Measurements from ENCODE around the gene KCNJ15. TPM values are rescaled to one million over a fixed set of nuclear protein-coding genes. Genes with fewer than 3 reads are reported as not detected.

The KCNJ15 gene
- total RNA-seq, 4 donors from 2014 or later = 0.31 to 1.1 (median 0.81) TPM; not detected in 1

DNA sequence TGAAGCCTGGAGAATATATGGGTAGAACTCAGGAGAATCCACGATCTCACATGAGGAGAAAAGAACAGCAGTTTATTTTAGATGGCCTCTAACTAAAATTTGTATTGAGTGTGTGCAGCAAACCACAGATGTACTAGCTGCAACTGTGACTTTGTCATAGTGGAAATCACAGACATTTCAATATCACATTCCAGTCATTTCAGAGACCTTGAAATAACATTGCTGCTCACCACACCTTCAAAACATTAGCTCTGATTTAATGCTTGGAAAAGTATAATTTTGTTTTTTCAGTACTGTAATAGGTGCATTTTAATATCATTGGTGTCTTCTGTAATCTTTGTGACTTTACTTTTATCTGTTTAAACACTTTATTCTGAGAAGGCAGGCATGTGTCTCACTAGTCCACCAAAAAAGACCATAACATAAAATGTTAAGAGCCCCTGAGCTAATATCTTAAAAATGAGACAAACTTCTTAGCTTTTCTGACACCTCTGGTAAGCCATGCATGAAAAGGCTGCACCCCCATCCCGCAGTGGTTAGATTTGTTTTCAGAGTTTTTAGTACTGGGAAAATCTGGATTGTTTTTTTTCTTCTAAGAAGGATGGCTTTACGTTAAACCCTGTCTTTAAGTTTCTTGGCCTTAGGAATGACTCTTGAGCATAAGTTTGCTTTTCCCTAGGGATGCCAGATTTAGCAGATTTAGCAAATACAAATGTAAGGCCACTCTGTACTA is 30.1 kb downstream of the KCNJ15 start:
- H3K9me3 ChIP-seq = no peaks in the 10 kb centered on the region
- no peak for ATAC-seq
- no peaks in the 10 kb centered on the region for H3K4me1 ChIP-seq
- no peaks in the 10 kb centered on the region for H3K27me3 ChIP-seq
- TF ChIP-seq POLR2A (IDR thresholded peaks at IDR 0.05) (no peak), POLR2AphosphoS5 (IDR thresholded peaks at IDR 0.05) (no peak), EP300 (IDR thresholded peaks at IDR 0.05) (no peak)
- TF ChIP-seq, protein P1, sequence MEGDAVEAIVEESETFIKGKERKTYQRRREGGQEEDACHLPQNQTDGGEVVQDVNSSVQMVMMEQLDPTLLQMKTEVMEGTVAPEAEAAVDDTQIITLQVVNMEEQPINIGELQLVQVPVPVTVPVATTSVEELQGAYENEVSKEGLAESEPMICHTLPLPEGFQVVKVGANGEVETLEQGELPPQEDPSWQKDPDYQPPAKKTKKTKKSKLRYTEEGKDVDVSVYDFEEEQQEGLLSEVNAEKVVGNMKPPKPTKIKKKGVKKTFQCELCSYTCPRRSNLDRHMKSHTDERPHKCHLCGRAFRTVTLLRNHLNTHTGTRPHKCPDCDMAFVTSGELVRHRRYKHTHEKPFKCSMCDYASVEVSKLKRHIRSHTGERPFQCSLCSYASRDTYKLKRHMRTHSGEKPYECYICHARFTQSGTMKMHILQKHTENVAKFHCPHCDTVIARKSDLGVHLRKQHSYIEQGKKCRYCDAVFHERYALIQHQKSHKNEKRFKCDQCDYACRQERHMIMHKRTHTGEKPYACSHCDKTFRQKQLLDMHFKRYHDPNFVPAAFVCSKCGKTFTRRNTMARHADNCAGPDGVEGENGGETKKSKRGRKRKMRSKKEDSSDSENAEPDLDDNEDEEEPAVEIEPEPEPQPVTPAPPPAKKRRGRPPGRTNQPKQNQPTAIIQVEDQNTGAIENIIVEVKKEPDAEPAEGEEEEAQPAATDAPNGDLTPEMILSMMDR (IDR thresholded peaks at IDR 0.05) = no peak
- 57 to 60% methylated on average over 3 of the region's 3 CpGs for WGBS, 2 donors (ENCODE audit: low coverage in 1 of 2)
- no peaks in the 10 kb centered on the region for H3K36me3 ChIP-seq
- H3K4me3 ChIP-seq = no peak overlapping the region
- no peak overlapping the region for H3K27ac ChIP-seq

DNA sequence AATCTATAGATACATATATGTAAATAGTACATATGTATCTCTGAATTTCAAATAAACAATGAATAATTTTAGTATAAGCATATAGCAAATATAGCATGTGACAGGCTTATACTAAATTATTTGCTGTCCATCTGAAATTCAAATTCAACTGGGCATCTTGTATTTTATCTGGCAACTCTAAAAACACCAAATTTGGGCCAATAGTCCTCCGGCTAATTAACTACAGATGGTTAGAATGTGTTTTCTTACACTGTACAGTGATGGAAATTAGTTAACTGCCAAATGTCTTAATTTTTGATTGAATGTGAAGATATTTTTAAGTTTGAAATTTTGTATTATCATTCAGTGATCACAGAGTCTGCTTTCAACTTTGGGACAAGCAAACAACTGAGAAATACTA is 30.7 kb downstream of the KCNJ15 start:
- no peak overlapping the region for H3K27ac ChIP-seq
- H3K9me3 ChIP-seq = no peaks in the 10 kb centered on the region
- no peak overlapping the region for H3K4me3 ChIP-seq
- ATAC-seq = no peak
- no peaks in the 10 kb centered on the region for H3K36me3 ChIP-seq
- no peak for TF ChIP-seq POLR2A (IDR thresholded peaks at IDR 0.05)
- no peaks in the 10 kb centered on the region for H3K4me1 ChIP-seq
- no peaks in the 10 kb centered on the region for H3K27me3 ChIP-seq
- WGBS, 2 donors (ENCODE audit: low coverage in 1 of 2) = 80 to 100% methylated on average over 1 of the region's 1 CpG

DNA sequence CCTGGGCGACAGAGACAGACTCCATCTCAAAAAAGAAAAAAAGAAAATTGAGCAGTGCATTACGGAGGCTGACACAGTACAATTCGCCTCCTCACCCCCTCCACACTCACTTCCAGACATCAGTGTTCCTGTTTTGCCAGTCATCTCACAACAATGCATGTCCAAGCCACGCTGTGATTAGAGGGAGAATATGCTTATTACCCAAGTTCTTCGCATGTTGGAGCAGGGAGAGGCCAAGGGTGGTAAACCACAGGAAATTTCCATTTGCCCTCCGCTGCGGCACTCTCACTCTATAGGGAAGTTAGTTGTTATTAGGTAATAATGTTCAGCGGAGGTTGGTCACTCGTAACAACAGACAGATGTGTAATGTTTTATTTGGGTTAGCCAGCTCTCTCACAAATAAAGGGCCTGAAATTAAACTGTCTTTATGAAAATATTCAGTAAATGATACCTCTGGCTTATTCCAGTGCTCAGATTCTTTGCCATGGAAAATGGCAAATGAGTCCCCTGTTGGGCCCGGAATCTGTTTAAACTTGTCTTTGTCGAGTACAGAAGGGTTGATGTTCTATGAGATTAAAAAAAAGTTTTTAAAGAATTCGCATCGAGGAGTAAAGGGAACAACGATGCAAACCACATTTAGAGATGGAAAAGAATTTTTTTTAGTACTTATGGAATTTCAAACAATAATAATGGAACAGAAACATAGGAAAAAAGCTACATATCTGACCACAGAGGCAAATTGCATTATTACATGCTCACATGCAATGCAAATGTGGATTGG is 33.1 kb downstream of the KCNJ15 start:
- Histone ChIP-seq H3K27ac (no peak overlapping the region), H3K27me3 (no peaks in the 10 kb centered on the region), H3K9me3 (no peaks in the 10 kb centered on the region), H3K4me3 (no peak overlapping the region), H3K36me3 (no peaks in the 10 kb centered on the region), H3K4me1 (no peaks in the 10 kb centered on the region)
- peak; percentile 66 for ATAC-seq
- TF ChIP-seq POLR2A (IDR thresholded peaks at IDR 0.05) = no peak
- no peak for TF ChIP-seq POLR2AphosphoS5 (IDR thresholded peaks at IDR 0.05)
- TF ChIP-seq, protein P1 (IDR thresholded peaks at IDR 0.05) = no peak
- TF ChIP-seq EP300 (IDR thresholded peaks at IDR 0.05) = no peak
- 77 to 80% methylated on average over 9 to 14 of the region's 14 CpGs for WGBS, 2 donors (ENCODE audit: low coverage in 1 of 2)

DNA sequence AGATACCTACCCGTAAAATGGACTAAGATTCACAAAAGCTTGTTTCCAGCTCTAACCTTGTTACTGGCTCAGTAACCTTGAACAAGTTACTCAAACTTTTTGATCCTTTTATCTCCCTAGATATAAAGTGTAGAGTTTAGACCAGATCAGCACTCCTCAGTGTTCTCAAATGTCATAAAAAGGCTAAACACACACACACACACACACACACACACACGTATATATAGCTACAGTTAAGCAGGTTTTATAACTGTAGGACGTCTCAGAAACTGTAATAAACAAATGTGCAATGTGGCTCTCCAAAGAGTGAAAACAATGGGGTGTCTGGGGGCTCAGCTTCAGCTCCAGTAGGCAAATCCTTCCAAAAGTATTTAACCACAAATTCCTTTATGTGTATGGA is 34.0 kb downstream of the KCNJ15 start:
- H3K27ac ChIP-seq = no peak overlapping the region
- H3K4me1 ChIP-seq = no peaks in the 10 kb centered on the region
- no peak for ATAC-seq
- H3K36me3 ChIP-seq = no peaks in the 10 kb centered on the region
- TF ChIP-seq EP300 (IDR thresholded peaks at IDR 0.05) (no peak), POLR2AphosphoS5 (IDR thresholded peaks at IDR 0.05) (no peak), POLR2A (IDR thresholded peaks at IDR 0.05) (no peak)
- TF ChIP-seq, protein P1 (IDR thresholded peaks at IDR 0.05) = no peak
- 50 to 62% methylated on average over 3 of the region's 3 CpGs for WGBS, 2 donors (ENCODE audit: low coverage in 1 of 2)
- no peak overlapping the region for H3K4me3 ChIP-seq
- no peaks in the 10 kb centered on the region for H3K9me3 ChIP-seq
- H3K27me3 ChIP-seq = no peaks in the 10 kb centered on the region

DNA sequence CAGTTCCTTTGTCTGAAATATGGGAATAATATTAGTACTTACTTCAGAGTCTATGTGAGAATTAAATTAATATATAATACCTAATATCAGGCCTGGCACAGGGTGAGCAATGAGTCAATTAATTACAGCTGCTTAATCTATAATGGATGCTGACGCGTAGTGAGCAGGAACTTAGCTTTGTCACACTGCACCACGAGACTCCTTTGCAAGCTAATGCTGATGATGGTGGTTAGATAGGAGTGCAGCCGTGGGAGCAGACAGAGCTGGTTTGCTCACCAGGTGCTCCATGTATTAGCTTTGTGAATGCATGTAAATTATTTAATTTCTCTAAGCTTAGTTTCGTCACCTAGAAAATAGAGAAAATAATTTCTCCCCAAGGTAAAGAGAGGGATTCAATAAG is 35.1 kb downstream of the KCNJ15 start:
- no peak overlapping the region for H3K27ac ChIP-seq

More for the DNA sequence above, 35.1 kb downstream of the KCNJ15 start:
- 85 to 90% methylated on average over 3 to 5 of the region's 5 CpGs for WGBS, 2 donors (ENCODE audit: low coverage in 1 of 2)
- Histone ChIP-seq H3K36me3 (no peaks in the 10 kb centered on the region), H3K4me3 (no peak overlapping the region), H3K4me1 (peaks cover 0 to 5% (median 4%) of the 10 kb centered on the region in 3 donors), H3K27me3 (peaks cover 5% of the 10 kb centered on the region), H3K9me3 (no peaks in the 10 kb centered on the region)
- no peak for ATAC-seq
- TF ChIP-seq POLR2A (IDR thresholded peaks at IDR 0.05) (no peak), EP300 (IDR thresholded peaks at IDR 0.05) (no peak), POLR2AphosphoS5 (IDR thresholded peaks at IDR 0.05) (no peak)
- TF ChIP-seq, protein P1 (IDR thresholded peaks at IDR 0.05) = no peak
